Measurements from ENCODE around the gene RIBC2.
"Not testable (repeated sequence)": the region's sequence is repeated elsewhere in the genome, so short reads cannot be mapped to it uniquely, and the experiment has no call there.

Gene RIBC2

DNA sequence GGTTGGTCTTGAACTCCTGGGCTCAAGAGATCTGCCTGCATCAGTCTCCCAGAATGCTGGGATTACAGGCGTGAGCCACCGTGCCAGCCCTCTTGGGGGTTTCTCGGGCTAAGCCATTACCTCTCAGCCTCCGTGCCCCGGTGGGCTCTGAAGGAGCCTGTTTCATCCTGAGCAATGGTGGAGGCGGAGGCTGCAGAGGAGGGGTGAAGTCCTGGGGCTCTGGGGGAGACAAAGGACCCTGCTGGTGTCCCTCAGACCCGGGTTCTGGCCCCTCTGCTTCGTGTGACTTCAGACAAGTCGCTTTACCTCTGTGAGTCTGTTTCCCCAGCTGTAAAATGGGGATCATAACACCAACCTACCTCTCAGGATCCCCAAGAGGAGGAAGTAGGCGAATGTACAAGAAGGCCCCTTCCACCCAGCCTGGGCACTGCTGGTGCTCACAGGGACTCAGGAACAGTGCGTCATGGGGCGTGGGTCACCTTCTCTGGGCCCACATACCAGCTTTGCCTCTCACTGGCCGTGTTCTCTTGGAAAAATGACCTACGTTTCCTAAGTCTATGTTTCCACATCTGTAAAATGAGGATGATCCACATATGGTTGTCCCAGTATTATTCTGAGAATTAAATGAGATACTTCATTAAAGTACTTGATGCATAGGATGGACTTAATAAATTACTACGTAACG lies 36.8 kb downstream of the RIBC2 start:
- no peak for ATAC-seq

DNA sequence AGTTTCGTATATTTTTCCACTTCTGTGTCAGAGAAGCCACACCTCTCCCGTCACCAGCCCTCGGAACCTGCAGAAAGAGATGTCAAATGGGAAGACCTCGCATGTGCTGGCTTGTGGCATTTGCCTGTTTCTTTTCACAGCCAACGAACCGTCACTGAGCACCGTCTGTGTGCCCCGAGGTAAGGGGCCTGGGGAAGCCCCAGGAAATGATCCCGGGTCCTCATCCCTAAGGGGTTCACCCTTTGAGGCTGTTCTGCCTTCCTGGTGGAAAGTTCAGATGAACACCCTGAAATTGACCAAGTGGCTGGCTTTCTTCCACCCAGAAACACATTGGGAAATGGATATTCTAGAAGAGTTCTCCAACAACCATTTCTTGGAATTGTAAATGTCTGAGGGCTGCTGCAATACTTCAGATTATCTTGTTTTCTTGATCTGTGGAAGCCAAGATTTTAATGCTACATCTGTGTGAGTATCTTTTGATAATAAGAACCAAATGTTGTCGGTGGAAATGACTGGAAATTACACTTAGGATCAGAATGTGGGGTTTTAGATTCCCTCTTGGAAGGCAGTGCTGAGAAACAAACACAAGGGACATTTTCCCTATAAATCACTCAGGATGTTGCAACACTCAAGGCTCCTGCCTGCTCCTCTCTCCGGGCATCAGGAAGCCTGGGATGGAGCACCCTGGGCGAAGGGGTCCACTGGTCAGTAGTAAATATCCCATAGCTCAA lies 37.6 kb downstream of the RIBC2 start:
- no peak for ATAC-seq

DNA sequence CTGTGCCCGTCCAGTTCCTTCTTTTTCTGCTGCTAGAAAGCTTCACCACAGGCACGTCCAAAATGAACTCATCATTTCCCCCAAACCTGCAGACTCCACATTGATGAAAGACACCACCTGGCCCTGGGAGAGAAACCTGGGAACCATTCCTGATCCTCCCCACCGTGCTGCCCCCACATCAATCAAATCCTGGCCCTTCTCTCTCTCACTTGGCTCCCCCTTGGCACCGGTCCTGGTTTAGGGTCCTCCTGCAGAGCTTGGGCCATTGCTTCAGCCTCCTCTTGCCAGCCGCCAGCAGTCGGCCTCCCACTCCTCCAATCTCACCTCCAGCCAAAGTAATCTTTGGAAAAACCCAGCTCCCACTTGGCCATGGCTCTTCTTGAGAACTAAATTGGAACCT lies 38.5 kb downstream of the RIBC2 start:
- ATAC-seq, result no peak

DNA sequence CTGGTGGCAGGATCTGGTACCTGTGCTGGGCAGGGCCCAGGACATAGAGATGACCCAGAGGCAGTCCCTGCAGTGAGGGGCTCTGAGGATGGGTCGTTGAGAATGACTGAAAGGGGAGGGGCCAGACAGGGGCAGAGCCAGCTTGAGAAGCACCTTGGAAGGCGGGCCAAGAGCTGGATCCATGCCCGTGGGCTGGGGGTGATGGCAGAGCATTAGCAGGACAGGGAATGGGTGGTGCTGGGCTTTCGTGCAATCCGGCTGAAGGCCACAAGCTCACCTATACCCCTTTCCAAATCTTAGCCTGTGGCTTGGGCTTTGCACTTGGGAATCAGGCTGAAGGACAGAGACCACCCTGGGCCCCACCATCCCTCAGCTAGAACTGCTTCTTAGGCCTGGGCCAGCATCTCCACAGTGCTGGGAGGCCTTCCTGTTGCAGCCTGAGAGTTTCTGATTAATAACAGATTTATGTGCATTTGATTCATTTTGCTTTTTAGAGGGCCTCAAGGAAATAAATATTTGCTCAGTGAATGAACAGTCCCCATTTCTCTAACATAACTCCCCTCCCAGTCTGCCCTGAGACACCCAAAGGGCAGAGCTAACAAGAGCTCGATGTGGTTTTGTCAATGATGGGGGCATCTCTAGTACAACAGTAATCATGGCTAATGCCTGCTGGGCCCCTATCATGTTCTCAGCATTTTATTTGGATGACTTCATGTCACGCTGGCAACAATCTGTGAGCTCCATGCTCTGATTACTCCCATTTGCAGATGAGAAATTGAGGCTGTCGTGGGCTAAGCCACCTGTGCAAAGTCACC lies 39.3 kb downstream of the RIBC2 start:
- ATAC-seq, result no peak

DNA sequence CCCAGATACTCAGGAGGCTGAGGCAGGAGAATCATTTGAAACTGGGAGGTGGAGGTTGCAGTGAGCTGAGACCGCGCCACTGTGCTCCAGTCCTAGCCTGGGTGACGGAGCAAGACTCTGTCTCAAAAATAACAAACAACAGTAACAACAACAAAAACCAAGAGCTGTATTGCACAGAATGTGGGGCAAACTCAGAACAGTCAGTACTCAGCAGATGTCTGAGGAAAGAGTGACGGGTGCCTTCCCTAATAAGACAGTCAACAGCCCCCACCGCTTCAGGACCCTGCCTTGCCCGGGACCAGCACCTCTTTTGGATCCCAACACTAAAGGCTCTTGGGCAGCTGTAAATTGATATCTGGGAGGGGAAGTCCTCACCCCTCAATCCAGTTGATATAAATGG lies 40.3 kb downstream of the RIBC2 start:
- ATAC-seq, result no peak

DNA sequence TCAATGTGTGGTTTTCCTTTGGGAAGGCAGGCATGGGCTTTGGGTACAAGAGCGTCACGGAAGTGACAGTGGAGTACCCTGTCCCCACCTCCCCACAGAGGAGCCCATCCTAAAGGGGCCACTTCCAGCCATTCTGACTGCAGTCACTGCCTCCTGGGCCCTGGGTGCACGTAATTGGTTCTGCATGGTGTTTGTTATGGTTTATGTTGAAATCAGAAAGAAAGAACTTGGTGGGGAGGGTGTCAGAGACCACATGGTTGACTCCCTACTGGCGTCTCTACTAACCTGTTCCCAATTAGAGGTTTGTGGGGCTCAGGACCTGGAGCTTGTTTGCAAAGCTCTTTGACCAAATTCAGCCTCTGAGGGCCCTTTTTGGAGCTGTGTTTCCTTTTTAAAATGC lies 40.8 kb downstream of the RIBC2 start:
- ATAC-seq, result no peak

DNA sequence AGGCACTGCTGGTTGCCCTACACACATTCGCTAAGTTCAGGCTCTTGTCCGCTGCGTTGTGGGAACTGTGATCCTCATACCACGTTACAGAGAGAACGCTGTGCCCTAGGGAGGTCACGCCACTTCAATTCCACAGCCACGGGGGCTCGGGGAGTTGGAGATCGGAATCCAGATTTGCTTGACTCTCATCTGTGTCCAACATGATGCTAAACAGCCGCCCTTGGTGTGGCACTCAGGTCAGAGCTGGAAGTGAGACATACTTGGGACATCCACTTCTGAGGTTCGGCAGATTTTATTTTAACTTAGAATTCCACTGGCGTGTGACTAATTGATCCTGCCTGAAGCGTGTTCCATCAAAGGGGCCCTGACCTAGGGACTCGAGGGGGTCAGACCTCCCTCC lies 41.7 kb downstream of the RIBC2 start:
- ATAC-seq, result no peak

DNA sequence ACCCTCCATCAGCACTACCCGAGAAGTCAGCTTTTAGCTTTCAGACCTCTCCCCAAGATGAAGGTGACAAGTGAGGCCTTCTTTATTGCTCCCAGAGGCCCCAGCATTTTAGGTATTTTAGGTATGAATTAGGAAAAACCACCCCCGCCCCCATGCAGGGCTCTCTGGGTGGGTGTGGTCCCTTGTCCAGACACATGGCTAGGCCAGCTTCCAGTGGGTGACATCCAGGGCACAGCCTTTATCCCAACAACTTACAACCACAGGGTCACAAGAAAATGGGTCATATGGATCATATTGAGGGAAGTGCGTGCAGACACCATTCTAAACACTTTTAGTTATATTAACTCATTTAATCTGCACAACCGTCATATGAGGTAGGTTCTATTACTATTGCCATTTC lies 42.1 kb downstream of the RIBC2 start:
- ATAC-seq, result no peak

DNA sequence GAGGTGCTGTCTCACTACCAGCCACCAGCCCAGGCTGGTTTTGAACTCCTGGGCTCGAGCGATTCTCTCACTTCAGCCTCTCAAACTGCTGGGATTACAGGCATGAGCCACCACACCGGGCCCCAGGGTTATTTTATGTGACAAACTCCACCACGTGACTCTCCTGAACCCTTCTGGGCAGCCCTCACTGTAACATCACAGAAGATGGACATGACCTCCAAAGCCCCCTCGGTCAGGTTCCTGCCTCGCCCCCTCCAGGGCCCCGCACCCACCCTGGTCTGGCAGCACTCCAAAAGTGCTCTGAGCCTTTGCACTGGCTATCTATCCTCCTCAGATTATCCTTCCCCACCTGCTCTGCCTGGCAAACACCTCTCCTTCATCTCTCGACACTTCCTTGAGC lies 43.3 kb downstream of the RIBC2 start:
- ATAC-seq, result no peak

DNA sequence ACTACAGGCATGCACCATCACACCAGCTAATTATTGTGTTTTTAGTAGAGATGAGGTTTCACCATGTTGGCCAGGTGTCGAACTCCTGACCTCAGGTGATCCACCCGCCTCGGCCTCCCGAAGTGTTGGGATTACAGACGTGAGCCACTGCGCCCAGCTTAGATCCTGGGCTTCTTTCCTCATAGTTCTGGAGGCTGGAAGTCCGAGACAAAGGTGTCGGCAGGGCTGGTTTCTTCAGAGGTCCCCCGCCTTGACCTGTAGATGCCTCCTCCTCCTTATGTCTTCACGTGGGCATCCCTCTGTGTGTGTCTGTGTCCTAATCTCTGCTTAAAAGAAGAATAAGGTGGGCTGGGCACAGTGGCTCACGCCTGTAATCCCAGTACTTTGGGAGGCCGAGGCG lies 45.0 kb downstream of the RIBC2 start:
- no peak for ATAC-seq

DNA sequence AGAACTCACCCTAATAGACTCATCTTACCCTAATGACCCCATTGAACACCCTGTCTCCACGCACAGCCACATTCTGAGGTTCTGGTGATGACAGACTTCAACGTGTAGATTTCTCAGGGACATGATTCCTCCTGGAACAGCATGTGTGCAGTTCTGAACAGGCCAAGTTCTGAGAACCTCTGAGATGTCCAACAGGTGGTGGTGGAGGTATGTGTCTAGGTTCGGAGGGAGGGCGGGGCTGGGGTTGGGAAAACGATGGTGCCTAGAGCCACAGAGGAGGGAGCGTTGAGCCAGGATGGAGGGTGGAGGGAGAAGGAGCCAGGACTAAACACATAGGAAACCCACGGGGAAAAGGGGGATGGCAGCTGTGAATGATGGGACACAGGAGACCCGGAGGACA lies 45.7 kb downstream of the RIBC2 start:
- no peak for ATAC-seq

DNA sequence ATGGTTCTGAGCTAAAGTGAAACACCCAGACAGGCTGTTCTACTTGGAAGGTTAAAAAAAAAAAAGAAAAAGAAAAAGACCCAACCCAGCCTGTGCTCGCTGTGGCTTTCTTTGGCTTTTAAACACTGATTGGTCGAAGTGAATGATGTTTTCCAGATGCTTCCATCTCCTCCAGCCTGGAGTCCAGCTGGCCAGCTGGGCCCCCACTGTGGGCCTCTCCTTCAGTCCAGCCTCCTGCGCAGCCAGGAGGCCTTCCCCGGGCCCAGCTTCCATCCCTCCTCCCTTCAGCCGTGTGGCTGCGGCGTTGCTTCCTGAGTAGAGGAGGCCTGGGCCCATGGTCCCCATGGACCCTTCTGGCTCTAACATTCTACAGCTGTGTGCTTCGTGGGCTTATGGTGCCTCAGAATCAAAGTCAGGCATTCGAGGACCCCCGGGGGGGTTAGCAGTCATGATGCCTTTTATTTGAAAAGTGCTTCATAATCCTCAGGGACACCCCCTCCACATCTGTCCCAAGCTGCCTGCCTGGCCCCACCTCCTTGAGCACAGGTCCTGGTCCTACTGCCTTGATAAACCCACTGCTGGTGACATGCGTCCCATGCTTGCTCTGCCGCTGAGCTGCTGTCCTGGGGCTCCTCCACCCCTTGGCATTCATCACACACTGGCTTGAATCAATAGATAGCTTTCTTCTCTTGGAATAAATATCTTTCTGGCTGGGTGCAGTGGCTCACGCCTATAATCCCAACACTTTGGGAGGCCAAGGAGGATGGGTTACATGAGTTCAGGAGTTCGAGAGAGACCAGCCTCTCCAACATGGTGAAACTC lies 47.0 kb downstream of the RIBC2 start:
- ATAC-seq, result no peak

DNA sequence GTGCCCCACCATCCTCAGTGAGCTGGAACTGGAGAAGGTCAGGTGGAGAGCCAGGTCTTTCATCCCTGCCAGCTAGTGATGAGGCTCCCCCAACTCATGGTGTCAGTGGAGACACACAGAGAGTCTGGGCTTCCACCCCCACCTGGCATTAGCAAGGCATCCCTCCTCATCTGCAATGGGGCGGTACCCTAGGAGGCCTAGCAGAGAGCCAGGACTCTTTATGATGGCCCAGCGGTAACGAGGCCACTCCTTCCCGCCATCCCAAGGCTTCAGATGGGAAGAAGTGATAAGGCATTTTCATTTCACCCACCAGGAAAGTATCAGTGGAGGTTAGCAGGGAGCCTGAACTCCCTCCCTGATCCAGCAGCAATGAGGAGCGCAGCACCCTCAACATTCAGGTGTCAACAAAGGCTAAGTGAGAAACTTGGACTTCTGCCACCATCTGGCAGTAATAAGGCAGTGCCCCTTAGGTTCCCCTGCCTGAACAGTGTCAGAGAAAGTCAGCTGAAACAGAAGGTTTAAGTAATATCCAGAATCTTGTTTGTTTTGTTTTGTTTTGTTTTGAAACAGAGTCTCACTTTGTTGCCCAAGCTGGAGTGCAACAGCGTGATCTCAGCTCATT lies 48.7 kb downstream of the RIBC2 start:
- no peak for ATAC-seq

DNA sequence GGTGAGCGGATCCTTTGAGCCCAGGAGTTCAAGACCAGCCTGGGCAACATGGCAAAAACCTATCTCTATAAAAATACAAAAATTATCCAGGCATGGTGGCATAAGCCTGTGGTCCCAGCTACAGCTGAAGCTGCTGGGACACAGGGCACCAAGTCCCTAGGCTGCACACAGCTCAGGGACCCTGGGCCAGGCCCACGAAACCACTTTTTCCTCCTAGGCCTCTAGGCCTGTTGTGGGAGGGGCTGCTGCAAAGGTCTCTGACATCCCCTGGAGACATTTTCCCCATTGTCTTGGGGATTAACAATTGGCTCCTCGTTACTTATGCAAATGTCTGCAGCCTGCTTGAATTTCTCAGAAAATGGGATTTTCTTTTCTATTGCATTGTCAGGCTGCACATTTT lies 50.2 kb downstream of the RIBC2 start:
- not testable (repeated sequence) for ATAC-seq

DNA sequence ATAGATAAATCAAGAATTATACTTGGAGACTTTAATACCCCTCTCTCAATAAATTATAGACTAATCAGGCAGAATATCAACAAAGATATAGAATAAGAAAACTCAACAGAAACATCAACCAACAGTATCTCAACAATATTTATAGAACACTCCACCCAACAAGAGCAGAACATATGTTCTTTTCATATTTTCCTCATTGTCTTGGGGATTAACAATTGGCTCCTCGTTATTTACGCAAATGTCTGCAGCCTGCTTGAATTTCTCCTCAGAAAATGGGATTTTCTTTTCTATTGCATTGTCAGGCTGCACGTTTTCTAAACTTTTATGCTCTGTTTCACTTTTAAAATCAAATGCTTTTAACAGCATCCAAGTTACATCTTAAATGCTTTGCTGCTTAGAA lies 52.1 kb downstream of the RIBC2 start:
- ATAC-seq, result no peak

DNA sequence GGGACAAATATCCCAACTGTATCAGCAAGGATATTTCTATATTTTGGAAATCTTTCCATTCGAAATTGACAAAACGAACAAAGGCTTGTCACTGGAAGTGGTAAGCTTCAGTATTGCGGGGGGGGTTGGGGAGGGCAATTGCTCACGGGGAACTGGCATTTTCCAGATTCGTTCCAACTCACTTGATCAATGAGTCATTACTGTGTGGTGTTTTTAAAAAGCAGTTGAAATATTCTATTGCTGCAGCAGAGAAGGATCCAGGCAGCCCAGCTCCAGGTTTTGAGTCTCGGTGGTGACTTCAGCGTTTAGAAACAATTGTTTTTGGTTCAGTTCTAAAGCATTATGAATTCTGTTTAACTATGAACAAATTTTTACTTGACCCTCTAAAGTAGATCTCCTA lies 55.4 kb downstream of the RIBC2 start:
- no peak for ATAC-seq

DNA sequence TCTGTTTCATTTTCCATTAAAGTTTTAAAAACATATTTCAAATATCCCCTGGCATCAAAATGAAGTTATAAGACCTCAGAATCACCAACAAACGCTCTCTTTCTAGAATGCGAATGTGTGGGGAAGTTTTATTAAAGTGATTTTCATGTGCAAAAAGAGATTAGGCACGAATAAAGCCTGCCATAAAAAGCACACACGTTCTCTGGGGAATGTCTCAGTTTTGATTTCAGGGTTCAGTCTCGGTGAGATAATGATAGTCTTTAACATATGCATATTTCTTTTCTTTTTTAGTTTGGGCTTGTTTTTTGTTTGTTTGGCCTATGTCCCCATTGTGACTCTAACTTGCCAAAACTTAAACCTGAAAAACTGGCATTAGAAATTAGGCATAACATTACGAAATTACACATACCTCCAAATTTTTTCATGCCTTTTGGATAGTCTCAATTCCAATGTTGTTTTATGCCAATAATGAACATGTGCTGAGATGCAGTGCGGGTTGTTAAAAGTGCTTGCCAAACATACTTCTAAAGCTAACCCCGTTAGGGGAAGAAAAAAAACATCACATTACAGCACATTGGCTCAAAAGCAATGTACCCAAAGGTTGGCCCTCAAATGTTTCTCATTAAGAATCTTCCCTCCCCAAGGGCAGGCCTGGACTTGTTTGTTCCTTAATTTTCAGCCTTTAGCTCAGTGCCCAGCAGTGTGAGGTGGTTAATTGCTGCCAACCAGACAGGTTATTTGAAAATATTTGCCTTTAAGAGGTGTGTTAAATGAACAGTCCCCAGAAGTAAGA lies 56.0 kb downstream of the RIBC2 start:
- no peak for ATAC-seq

DNA sequence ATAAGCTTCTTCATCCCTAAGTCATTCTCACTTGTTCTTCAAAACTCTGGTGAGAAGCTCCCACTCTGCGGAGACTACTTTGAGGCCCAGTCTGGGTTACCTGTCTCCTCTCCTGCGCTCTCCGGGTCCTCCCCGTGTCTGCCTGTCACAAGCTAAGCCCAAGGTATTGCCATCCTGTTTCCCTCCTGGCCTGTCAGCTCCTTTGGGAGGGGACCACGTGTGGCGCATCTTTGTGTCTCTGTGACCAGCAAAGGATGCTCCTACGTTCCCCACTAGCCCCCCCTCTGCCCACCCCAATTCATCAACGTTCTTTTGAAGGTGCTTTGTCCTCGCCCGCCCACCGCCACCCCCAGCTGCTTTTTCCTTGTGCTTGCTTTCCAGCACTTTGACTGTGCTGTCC lies 57.4 kb downstream of the RIBC2 start:
- ATAC-seq, result no peak

DNA sequence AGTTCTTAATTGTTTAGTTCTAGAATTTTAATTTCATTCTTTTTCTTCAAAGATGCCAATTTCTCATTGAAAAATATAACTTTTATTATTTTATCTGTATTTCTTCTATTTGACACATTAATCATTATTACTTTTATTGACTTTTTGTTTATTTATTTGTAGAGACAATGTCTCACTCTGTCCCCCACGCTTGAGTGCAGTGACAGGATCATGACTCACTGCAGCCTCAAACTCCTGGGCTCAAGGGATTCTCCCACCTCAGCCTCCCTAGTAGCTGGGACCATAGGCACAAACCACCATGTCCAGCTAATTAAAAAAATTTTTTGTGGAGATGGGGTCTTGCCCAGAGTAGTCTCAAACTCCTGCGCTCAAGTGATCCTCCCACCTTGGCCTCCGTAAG lies 58.9 kb downstream of the RIBC2 start:
- ATAC-seq, result no peak

DNA sequence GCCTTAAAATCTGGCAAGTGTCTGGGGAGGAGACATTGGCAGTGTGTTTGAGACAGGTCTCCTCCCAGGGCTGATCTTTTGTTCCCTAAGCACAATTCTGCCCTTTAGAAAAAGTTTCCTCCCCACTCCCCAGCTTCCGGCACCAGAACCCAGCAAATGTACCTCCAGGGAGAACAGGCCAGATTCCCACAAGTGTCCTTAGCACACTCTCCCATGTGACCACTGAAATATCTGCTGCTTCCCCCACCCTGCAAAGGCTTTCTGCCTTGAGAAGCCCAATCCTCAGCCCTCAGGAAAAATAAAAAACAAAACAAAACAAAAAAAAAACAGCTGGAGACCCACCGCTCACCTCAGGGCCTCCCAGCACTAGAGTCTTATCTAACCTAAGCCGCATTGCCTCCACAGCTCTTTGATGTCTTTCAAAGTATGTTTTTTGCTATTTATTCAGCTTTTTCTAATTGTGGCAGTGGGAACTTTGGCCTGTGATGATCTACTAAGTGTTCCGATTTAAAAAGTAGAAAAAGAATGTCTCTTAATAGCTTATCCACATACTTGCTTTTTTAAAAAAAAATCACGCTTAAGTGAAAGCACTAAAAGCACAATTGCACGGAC lies 60.2 kb downstream of the RIBC2 start:
- no peak for ATAC-seq

DNA sequence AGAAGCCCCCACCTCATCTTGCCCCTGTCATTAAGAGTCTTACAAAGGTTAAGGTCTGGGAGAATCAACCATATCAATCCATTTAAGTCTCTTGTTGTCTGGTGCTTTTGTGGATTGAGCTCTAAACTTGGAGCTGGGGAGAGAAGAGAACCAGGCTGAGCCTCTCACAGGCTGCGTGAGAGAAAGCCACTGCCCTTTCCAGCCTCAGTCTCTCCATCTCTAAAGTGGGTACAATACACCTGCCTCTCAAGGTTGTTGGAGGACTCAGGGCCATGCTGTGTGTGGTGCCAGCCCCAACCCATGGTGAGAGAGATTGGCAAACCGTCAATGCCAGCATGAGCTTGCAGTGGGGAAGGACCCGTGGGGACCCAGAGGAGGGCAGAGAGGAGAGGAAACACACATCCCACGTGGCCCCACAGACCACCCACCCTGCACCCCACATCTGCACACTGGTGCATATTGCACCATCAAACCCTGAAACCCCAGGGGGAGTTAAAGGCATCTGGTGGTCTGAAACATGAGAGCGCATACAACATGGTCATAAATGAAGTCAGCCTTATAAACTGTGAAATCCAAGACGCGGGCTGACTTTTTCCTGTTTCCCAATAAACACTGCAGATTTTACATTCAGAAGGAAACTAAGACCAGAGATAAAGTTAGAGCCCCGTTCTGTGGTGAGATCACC lies 61.7 kb downstream of the RIBC2 start:
- ATAC-seq, result no peak
